Measurements from ENCODE around the gene RAB11FIP4.

RAB11FIP4 gene

GRCh38 chr17:31415640-31416502 lies 24.4 kb downstream of the RAB11FIP4 start (continued):
- TF ChIP-seq, protein P1, sequence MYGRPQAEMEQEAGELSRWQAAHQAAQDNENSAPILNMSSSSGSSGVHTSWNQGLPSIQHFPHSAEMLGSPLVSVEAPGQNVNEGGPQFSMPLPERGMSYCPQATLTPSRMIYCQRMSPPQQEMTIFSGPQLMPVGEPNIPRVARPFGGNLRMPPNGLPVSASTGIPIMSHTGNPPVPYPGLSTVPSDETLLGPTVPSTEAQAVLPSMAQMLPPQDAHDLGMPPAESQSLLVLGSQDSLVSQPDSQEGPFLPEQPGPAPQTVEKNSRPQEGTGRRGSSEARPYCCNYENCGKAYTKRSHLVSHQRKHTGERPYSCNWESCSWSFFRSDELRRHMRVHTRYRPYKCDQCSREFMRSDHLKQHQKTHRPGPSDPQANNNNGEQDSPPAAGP (tag by site-specific recombination; IDR thresholded peaks at IDR 0.05) = no peak
- TF ChIP-seq ZNF707 (tag by site-specific recombination; IDR thresholded peaks at IDR 0.05) (no peak), PBX3 (CRISPR knock-in tag; IDR thresholded peaks at IDR 0.05) (no peak), ZNF747 (tag by site-specific recombination; IDR thresholded peaks at IDR 0.05) (no peak), KLF8 (tag by site-specific recombination; IDR thresholded peaks at IDR 0.05) (no peak), ELK4 (IDR thresholded peaks at IDR 0.05; ENCODE audit: borderline replicate concordance, low read depth, low read length) (no peak), INSM2 (tag by site-specific recombination; IDR thresholded peaks at IDR 0.05) (no peak), ZNF626 (tag by site-specific recombination; IDR thresholded peaks at IDR 0.05) (no peak), EGR2 (tag by site-specific recombination; IDR thresholded peaks at IDR 0.05; ENCODE audit: low read depth) (no peak), ZBTB11 (tag by site-specific recombination; conservative IDR thresholded peaks at IDR 0.05; ENCODE audit: low read depth) (no peak)

- ChIA-PET CTCF (no interaction called here), POLR2A (no interaction called here)
- Histone ChIP-seq H3K27ac (ENCODE audit: extremely low read depth, low read depth, low read length) (no peak overlapping the region), H3K4me1 (ENCODE audit: control insufficient read depth, insufficient read depth, low read length) (no peaks in the 10 kb centered on the region), H3K9me3 (ENCODE audit: control insufficient read depth, insufficient read depth, low read depth, low read length) (no peaks in the 10 kb centered on the region), H3K36me3 (ENCODE audit: control insufficient read depth in 2 of 2, insufficient read depth in 1 of 2, low read length in 2 of 2) (no peaks in the 10 kb centered on the region), H3K4me3 (ENCODE audit: low read depth, low read length) (no peak overlapping the region)
- TF ChIP-seq ZIC2 (tag by site-specific recombination; IDR thresholded peaks at IDR 0.05) (peak; percentile 65), OVOL3 (tag by site-specific recombination; IDR thresholded peaks at IDR 0.05) (no peak)
Observed at GRCh38 chr17:31416503-31416923, 25.0 kb downstream of the RAB11FIP4 start.

DNA sequence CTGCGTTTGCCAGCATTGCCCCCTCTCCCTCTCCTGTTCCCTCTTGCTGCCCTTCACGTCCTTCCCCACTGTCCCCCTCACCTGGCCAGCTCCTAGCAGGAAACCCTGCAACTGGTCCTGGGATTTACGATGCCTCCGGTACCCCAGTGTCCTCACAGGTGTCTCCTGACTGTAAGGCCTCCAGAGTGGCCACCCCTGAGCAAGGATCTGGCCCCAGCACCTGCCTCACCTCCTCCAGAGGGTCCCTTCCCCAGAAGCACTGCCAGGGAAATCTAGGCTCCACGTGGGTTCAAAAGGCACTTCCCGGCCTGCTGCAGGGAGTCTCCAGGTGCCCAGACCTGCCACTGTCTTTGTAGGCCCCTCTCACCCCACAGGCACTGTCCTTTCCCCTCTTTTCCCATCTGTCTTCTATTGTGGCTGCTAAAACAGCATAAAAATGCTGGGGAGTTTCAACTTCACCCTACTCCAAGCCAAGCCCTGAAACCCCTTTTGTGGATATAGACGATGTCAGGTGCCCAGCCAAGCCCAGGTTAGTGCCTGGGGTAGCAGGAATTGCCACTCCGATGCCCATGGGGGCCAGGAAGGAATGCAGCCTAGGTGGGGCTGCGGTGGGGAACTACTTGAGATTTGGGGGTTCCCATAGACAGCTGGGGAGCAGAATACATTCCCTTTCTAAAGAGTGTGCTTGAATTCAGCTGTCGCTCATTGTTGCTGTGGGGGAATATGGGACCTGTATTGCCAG lies 25.7 kb downstream of the RAB11FIP4 start:
- Histone ChIP-seq H3K4me1 (ENCODE audit: control insufficient read depth, insufficient read depth, low read length) (no peaks in the 10 kb centered on the region), H3K9me3 (ENCODE audit: control insufficient read depth, insufficient read depth, low read depth, low read length) (no peaks in the 10 kb centered on the region), H3K4me3 (ENCODE audit: low read depth, low read length) (no peak overlapping the region), H3K27ac (ENCODE audit: extremely low read depth, low read depth, low read length) (no peak overlapping the region), H3K36me3 (ENCODE audit: control insufficient read depth in 2 of 2, insufficient read depth in 1 of 2, low read length in 2 of 2) (no peaks in the 10 kb centered on the region)
- ChIA-PET POLR2A (no interaction called here), CTCF (no interaction called here)
- TF ChIP-seq ZNF266 (tag by site-specific recombination; IDR thresholded peaks at IDR 0.05; ENCODE audit: low read depth) (no peak), ZNF791 (tag by site-specific recombination; IDR thresholded peaks at IDR 0.05) (no peak), GLIS2 (tag by site-specific recombination; IDR thresholded peaks at IDR 0.05) (peak; percentile 24; the same call in 1 of the 2 replicates), ZNF48 (tag by site-specific recombination; IDR thresholded peaks at IDR 0.05) (no peak)

Data from HEK293 (cell line).